GM19025 (cell line): ENCODE results near the gene KIF3C.
"Not testable (repeated sequence)": the region's sequence is repeated elsewhere in the genome, so short reads cannot be mapped to it uniquely, and the experiment has no call there.

ENCODE experiments used
- ATAC-seq: cut with Tn5 transposase; IDR thresholded peaks from one replicate; pipeline ENCODE4 v1.9.1; 2021; ENCODE audit warnings: mild to moderate bottlenecking, low read depth, moderate library complexity; ENCODE audit not compliant: unreplicated experiment

Gene KIF3C

DNA sequence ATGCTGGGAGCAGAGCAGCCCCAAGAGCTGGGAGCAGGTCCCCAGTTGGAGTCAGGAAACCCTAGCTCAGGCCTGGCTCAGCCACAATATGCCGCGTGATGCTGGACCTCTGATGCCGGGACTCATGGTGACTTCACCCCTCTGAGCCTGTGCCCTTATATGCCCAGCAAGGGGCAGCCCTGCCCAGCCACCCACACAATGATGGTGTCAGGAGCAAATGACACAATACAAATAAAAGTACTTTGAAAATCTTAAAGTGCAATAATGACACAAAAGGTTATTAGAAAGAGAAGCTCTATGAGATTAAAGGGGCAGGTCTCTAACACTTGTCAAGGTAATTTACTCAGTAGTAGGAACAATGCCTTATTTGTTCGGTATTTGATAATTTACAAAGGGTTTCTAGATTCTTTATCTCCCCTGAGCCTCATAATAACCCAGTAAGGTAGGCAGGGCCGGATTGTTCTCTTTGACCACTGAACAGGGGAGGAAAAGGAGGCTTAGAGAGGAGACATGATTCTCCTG, 18.3 kb upstream of the KIF3C start:
- no peak for ATAC-seq

- not testable (repeated sequence) for ATAC-seq
Measured at GRCh38 chr2:25999406-25999805, 17.1 kb upstream of the KIF3C start.

GRCh38 chr2:25998816-25999383, 16.6 kb upstream of the KIF3C start:
- not testable (repeated sequence) for ATAC-seq

DNA sequence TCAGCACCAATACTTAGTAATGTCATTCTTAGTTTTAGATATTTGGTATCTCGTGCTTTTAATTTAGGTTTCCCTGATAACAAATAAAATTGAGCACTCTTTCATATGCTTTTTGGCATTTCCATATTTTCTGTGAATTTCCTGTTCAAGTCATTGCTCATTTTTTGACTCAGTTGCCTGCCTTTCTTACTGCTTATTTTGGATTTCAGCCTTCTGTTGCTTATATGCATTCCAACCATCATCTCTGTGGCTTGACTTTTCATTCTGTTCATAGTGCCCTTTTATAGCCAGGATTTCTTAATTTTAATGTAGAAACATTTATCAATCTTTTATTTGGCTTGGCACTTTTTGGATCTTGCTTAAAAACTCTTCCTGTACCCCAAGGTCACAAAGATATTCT, 14.5 kb upstream of the KIF3C start:
- ATAC-seq = no peak

DNA sequence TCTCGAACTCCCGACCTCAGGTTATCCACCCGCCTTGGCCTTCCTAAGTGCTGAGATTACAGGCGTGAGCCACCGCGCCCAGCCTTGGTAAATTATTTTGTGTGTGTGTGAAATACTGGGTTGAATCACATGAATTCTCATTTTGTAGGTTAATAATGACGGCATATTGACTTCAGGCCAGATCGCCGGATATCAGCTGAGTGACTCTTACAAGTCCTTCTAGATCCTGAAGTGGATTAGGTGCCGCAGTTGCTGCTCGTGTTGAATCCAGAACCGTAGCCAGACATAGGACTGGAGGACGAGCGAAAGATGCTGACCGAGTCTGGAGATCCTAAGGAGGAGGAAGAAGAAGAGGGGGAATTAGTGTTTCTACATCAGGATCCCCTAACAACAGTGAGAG, 12.2 kb upstream of the KIF3C start:
- no peak for ATAC-seq

- ATAC-seq = no peak
Measured at GRCh38 chr2:25993049-25993448, 10.8 kb upstream of the KIF3C start.

DNA sequence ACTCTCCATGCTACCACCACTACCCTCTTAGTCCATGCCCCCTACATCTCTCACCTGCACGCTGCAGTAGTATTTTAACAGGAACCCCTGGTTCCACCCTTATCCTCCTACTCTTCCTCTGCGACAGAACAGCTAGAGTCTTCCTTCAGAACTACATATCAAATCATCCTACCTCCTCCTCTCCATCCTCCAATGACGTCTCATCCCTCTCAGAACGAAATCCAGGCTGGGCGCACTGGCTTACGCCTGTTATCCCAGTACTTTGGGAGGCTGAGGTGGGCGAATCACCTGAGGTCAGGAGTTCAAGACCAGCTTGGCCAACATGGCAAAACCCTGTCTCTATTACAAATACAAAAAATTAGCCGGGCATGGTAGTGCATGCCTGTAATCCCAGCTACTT, 10.3 kb upstream of the KIF3C start:
- ATAC-seq = no peak

- ATAC-seq = no peak
Measured at GRCh38 chr2:25991965-25992364, 9.7 kb upstream of the KIF3C start.

GRCh38 chr2:25989154-25989553, 6.9 kb upstream of the KIF3C start:
- ATAC-seq = no peak

- no peak for ATAC-seq
Measured at GRCh38 chr2:25988134-25988533, 5.8 kb upstream of the KIF3C start.

DNA sequence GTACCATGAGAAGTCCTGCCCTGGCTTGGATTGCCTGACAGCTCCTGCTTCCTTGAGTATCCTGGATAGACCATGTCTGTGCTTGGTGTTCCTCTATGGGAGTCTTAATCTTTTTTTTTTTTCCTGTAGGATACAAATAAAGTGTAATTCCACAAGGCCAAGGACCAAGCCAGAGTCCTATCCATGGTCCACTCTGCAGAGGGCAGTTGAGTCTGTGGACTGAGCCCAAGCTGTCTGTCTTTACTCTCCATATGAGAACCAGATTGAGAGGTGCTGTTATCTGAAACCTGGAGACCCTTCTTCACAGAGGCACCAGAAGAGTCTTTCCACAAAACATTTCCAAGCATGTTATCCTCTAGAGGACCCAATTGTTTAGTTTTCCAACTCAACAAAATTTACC, 1.4 kb upstream of the KIF3C start:
- ATAC-seq = no peak

DNA sequence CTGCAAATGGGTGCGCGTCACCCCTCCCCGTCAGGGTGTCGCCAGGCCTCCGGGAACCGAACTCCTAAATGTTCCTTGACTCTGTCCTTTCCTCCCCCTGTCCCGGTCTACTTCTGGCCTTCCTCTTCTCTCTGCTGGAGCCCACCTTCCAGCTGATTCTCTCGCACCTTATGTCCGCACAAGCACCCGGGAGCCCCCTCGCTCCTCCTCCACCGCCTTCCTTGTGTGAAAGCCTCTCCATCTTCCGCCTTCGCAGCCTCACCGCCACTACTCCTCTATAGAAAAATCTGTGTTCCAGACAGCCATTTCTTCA, 627 bp upstream of the KIF3C start:
- ATAC-seq = no peak

- ATAC-seq = no peak
Measured at GRCh38 chr2:25981596-25982272, 563 bp downstream of the KIF3C start.

- no peak for ATAC-seq
Measured at GRCh38 chr2:25980951-25981350, 1.3 kb downstream of the KIF3C start.

GRCh38 chr2:25980076-25980887, 2.0 kb downstream of the KIF3C start:
- no peak for ATAC-seq

GRCh38 chr2:25979001-25979400, 3.3 kb downstream of the KIF3C start:
- no peak for ATAC-seq

DNA sequence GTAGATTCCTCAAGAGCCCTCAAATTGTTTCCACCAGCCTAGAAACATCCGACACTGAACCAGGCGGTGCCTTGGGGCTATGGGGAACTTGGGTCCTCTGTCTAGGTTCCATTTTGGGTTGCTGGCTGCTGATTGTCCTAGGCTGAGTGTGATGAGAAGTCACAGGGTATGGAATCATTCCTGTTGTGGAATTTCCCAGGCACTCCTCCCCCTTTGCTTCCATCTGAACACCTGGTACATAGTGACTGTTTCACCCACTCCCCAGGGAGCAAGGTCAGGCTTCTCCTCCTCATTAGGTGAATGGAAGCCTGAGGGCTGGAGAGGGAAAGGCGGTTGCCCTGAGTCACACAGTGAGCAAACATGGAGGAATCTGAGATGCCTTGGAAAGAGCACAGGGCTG, 4.5 kb downstream of the KIF3C start:
- no peak for ATAC-seq

DNA sequence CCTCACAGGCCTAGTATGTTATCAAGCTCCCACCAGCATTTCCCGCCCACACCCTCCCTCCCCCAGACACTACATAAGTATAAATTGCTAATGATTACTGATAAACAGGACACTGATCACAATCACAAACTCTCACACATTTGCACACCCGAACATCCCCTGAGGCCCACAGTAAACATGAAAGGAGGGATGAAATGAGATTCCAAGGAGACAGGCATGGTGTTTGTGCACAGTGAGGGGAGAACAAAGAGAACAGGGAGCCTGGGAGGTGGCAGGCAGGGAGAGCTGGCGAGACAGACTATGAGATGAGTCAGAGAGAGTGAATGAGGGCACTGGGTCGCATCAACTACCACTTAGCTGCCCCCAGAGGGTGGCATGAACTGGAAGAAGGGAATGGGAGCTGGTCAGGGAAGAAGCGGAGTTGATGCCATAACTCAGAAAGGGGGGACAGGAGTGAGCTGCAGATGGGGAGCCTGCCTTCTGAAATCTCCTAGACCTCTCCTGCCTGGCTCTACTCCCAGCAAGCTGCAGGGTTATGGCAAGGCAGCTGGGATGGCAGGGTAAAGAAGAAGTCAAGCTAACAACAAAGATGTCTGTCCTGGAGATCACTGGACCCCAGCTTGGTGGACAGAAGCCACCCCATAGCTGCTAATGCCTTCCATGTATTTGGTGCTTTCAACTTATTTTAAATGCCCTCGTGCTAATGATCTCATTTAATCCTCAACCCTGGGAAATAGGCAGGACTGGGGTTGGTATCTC, 5.1 kb downstream of the KIF3C start:
- no peak for ATAC-seq

GRCh38 chr2:25972049-25972823, 10.1 kb downstream of the KIF3C start:
- no peak for ATAC-seq

DNA sequence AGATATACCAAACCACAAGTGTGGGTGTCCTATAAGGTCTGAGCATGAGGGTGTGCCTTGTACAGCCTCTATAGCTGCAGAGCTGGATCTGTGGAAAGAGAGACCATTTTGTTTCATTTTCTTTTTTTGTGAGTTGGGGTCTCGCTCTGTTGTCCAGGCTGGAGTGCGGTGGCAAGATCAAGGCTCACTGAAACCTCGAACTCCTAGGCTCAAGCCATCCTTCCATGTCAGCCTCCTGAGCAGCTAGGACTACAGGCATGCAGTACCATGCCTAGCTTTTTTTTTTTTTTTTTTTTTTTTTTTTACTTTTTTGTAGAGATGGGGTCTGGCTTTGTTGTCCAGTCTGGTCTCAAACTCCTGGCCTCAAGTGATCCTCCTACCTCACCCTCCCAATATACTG, 10.7 kb downstream of the KIF3C start:
- ATAC-seq = no peak
